Measurements from ENCODE around the gene KIT.

The KIT gene

DNA sequence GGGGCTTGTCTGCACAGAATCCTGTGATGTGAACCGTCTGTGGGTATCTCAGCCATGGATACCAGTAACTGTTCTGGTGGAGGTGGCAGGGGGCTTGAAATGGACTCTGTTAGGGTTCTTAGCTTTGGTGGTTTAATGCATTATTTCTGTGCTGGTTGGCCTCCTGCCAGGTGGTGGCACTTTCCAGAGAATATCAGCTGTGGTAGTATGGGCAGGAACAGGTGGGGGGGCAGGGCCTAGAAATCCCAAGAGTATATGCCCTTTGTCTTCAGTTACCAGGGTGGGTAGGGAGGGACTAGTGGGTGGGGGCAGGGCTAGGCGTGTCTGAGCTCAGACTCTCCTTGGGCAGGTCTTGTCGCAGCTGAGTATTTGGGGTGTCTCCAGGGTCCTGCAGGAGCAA, 106.7 kb downstream of the KIT start:
- TF ChIP-seq, protein P1, sequence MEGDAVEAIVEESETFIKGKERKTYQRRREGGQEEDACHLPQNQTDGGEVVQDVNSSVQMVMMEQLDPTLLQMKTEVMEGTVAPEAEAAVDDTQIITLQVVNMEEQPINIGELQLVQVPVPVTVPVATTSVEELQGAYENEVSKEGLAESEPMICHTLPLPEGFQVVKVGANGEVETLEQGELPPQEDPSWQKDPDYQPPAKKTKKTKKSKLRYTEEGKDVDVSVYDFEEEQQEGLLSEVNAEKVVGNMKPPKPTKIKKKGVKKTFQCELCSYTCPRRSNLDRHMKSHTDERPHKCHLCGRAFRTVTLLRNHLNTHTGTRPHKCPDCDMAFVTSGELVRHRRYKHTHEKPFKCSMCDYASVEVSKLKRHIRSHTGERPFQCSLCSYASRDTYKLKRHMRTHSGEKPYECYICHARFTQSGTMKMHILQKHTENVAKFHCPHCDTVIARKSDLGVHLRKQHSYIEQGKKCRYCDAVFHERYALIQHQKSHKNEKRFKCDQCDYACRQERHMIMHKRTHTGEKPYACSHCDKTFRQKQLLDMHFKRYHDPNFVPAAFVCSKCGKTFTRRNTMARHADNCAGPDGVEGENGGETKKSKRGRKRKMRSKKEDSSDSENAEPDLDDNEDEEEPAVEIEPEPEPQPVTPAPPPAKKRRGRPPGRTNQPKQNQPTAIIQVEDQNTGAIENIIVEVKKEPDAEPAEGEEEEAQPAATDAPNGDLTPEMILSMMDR (IDR thresholded peaks at IDR 0.05) = no peak

DNA sequence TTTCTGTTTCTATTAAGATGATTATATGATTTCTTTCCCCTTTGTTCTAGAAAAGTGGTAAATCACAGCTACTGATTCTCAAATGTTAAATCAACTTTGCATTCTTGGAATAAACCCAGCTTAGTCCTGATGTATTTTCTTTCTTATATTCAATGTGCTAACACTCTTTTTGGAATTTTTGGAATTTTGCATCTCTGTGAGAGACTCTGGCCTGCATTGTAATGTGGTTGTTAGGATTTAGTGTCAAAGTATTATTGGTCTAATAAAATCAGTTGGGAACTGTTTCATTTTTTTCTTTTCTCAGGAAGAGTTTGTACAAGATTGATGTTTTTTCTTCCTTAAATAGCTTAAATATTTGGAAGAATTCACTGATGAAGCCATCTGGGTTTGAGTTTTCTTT, 109.6 kb downstream of the KIT start:
- TF ChIP-seq, protein P1 (IDR thresholded peaks at IDR 0.05) = no peak

DNA sequence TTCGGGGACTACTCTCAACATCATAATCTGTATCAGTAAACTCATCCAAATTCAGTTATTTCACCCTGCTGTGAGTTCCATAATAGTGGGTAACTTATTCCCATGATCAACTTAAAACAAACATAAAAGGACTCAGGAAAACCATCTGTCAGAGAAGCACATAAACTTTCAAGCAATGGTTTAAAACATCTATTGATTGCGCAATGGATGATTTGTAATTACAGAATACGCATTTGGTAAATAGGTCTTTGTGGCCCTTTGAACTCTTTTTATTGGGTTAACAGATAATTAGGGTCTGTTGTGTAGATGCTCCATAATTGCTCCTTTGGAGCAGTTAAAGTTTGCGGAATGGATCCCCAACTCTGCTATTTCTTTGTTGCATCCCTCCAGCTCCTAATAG, 115.3 kb downstream of the KIT start:
- TF ChIP-seq, protein P1 (IDR thresholded peaks at IDR 0.05) = no peak

DNA sequence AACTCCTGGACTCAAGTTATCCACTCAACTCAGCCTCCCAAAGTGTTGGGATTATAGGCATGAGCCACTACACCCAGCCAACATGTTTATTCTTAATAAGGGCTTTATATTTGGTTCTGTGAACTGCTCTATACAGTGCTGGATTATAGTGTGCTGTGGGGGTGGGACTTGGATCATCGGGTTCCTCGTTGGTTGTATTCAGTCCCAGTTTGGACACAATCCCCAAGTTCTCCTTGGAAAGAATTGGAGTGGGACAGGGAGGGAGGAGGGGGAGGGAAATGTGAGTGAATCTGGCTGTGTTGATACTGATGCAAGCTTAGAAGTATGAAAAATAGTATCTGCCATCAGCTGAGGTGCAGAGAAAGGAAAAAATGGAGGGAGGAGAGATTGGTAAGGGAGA, 121.3 kb downstream of the KIT start:
- TF ChIP-seq, protein P1 (IDR thresholded peaks at IDR 0.05) = no peak

DNA sequence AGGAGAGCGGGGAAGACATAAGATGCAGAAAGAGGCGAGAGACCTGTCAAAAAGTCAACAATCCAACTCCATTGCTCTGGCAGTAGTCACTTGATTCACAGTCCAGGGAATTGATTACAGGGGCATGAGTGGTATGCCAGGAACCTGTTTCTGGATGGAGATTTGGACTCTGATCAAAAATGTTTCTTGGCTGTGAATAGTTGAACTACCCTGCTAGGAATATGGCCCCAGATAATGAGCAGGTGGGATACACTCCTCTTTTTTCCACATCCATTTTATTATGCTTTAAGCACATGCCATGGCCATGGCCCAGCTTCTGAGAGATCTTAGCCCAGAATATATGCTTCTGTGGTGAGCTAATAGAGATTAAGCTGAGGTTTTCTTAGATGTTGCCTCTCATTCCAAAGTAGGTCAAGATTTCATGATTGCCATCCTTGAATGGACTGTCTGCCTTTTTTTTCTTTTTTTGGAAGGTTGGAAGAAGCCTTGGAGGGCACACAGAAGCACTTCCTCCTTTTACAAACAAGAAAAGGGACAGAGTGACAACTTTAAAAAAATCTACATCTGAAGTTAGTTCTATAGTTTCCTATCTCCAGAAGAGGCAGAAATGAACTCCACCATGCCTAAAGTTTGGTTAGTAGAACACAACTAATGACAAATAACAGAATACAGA, 121.9 kb downstream of the KIT start:
- TF ChIP-seq, protein P1 (IDR thresholded peaks at IDR 0.05) = no peak

DNA sequence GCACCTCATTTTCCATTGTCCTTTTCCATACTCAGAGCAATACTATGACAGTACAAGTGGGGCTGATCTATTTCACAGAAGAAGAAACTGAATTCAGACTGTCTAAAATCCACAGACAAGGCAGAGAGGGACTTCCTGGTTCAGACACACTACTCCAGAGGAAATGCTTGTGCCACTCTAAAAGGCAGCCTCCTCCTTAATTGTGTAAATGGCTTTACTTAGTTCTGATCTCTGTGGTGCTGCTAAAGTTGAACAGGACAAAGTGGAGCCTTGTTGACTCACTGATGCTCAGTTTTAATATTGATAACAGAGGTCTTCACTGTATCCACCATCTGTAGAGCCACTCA, 122.4 kb downstream of the KIT start:
- TF ChIP-seq, protein P1 (IDR thresholded peaks at IDR 0.05) = no peak

DNA sequence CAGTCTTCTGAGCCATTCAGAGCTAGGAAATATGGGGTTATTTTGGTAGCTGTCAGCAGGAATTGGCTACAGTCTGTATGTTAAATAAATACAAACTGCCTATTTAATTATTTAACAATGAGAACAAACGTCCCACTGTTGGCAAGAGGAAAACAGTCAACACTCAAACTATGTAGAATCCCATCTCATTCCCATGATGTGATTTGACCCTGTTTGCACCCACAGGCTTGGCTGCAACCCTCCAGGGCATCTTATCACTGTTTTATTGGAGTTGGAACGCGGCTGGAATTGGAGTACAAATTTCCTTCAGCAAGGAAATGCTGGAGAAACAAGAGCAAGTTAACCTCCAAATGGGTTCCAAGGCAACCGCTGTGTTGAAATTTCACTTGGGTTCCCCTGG, 124.0 kb downstream of the KIT start:
- TF ChIP-seq, protein P1 (IDR thresholded peaks at IDR 0.05) = no peak

Data from LNCAP (cell line).